ENCODE data around the gene SURF6.
"Not testable (repeated sequence)": the region's sequence is repeated elsewhere in the genome, so short reads cannot be mapped to it uniquely, and the experiment has no call there.

The SURF6 gene

DNA sequence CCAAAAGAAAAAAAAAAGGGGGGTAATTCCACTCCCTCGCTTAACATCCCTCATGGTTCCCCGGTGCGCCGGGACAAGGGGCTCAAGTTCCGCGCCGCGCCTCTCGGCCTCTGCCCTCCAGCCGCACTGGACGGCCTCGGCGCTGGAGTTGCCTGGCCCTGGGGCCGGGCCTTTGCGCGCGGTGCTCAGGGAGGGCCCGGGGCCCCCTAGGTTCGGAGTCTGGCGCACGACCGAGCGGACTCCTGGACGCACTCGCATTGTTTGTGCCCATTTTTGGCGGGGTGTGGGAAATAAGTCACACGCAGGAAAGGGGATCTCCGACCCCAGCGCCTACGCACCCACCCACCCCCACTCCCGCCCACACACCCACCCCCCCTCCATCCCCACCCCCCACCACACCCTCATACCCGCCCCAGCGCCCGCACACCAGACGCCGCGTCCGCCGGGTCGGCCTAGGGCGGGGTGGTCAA is 11.6 kb upstream of the SURF6 start:
- FAIRE-seq = no peak

DNA sequence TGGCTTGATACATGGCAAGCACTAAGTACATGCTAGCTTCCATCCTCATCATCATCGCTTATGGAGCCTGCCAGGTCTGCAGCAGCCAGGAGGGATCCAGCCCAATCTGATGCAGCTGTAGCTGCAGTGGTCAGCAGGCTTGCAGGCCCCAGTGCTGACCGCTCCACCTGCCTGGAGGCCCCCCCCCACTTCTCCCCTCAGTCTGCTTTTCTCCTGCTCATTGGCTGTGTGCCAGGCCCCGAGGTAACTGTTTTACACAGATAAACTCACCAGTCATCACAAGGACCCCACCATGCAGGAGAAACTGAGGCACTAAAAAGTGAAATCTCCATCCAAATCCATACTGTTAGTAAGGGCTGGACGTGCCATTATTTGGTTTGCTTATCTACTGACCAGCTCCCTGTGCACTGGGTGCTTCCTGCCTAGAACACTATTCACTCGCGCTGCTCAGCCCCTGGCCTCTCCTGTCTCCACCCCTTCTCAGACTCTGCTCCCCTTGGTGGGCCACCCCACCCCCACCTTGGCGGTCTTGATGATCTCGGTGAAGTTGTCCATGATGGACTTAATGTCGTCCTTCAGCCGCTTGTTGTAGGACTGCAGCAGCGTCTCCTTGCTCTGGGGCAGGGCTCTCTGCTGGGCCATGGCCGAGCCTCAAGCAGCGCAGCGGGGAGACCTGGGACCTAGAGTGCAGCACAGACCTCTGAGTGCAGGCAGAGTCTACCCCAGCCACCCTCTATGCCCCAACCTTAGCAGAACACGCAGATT is 10.2 kb upstream of the SURF6 start:
- FAIRE-seq = no peak

- FAIRE-seq = no peak
Observed at GRCh38 chr9:133345596-133345995, 9.6 kb upstream of the SURF6 start.

DNA sequence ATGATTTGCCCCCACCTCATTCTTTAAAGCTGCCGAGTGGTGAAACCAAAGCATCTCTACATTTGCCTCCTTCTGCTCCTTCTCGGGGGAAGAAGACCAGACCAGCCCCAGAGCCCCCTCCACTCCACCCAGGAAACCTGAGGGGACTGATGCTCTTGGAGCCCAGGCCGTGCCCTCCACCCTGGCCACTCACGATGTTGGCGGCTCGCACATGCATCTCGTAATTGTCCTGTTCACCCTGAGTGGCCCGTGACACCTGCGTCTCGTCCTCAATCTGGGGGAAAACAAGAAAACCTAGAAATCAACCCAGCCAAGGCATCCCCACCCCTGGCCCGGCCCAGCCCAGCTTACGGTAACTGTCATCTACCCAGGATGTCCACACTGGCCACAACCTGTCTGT is 9.0 kb upstream of the SURF6 start:
- FAIRE-seq = no peak

DNA sequence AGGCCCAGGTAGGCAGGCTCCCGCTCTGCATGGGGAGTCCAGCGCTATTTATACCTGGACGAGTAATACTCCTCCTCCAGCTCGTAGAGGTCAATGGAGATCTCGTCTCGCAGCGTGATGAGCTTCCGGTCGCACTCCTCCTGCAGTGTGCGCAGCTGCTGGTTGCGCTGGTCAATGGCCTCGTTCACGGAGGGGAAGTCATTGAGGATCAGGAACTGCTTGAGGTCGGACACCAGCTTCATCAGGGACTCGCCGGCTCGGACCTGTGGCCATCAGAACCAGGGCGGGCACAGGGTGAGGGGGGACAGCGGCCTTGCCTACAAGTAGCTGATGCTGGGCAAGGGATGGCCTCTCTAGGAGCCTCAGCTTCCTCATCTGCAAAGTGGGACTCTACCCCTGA is 8.1 kb upstream of the SURF6 start:
- FAIRE-seq = no peak

DNA sequence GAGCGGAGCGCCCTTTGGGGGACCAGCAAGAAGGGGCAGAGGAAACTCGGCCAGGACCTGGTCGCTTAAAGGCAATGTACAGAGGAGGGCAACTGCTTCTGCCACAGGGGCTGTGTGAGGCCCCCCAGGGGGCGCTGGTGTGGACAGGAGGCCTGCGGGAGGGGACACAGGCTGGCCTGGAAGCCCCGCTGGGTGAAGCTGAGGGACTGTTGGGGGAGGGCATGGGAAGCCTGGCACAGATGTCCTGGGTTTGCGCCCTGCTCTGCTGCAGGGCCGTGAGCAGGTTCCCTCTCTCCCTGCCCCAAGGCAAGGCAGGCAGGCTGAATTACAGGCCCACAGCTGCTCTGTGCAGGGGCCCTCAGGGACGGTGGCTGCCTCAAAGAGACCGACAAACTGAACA is 6.6 kb upstream of the SURF6 start:
- FAIRE-seq = no peak

DNA sequence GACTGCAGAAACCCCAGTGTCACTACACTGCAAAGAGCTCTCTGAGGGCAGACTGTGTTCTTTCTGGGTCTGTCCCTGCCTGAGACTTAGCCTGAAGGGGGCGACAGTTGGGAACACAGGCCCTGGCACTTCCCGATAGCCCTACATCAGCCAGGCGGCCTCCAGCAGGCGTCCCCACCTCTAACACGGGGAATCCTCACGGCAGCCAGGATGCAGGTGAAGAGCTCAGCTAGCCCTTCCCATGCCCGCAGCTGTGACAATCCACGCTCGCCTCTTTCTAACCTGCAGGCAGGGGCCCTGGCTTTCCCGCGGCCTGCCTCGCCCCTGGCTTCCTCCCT is 6.0 kb upstream of the SURF6 start:
- FAIRE-seq = no peak

DNA sequence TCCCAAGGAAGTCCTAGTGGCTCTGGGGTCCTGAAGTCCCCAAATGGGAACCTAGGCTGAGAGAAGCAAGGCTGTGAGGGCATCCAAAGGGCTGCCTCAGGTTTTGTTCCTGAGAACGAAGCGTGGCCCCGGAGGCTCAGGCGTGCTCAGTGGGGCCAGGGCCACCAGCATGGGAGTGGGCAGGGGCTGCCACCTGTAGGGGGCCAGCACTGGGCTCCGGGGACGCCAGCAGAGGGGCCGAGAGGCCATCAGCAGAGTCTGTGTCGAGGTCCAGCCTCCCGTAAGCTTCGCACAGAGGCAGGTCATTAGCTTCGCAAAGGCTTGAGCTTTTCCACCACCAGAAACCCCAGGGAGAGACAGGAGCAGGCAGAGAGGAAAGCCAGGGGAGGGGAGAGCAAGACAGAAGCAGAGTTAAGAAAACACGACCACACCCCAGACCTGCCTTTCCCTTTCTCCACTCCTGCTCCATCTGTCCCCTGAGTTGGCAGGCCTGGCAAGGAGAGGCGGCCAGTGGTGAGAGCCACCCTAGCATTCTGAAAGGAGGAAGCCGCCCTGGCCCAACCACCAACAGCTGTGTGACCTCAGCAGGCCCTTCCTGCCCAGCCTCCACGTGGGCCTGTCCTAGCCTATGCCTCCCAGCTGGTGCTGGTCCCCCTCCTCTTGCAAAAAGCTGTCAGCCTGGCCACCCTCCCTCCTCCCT is 5.5 kb upstream of the SURF6 start:
- no peak for FAIRE-seq

- no peak for FAIRE-seq
Observed at GRCh38 chr9:133340916-133341315, 4.9 kb upstream of the SURF6 start.

DNA sequence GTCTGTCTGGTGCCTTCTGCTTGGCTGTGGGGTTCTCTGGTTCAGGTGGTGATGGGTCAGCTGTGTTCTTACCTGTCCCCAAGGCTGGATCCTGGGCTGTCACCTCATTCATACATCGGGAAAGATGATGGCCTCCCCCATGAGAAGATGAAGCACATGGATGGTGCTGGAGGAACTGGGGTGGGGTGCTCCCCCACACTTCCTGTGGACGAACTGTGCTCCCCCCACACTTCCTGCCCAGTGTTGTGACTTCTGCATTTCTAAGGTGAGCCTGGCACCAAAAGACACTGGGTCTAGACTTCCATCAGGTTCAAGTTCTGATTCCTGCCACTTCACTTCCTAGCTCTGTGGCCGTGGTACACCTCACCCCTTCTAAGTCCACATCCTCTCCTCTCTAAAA is 4.3 kb upstream of the SURF6 start:
- no peak for FAIRE-seq

DNA sequence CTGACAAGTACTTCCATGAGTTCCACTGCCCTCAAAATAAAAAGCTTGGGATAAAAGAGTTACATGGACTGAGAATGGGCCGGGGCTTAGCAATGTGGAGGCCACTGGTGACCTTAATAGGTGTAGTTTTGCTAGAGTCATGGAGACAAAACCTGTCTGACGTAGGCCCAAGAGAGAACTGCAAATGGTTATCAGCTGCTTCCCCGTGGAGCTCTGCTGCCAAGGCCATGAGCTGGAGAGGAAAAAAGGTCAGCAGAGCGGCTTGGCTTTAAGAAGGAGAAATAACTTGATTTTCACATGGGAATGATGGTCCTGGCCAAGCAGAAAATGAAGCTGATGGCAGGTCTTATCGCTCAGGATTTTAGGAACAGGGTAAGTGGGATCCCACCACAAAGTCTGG is 3.7 kb upstream of the SURF6 start:
- FAIRE-seq = no peak

GRCh38 chr9:133334888-133335287 is 1.1 kb downstream of the SURF6 start:
- not testable (repeated sequence) for FAIRE-seq

DNA sequence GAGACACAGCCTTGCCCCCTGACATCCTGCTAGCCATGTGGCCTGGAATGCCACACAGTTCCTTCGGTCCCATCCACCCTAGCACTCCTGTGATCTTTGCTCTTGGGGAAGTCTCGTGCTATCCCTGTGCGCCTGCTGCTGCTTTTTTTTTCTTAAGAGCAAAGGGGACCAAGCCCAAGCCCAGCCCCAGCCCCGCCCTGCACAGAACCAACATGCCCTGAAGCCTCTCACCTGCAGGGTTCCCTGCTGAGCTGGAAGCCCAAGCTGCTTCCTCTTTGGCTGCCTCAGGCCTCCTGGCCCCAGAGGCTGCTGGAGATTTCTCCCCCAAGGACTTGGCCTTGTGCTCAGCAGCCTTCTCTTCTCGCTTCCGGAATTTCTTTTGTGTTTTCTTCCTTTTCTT is 1.8 kb downstream of the SURF6 start:
- FAIRE-seq = no peak

DNA sequence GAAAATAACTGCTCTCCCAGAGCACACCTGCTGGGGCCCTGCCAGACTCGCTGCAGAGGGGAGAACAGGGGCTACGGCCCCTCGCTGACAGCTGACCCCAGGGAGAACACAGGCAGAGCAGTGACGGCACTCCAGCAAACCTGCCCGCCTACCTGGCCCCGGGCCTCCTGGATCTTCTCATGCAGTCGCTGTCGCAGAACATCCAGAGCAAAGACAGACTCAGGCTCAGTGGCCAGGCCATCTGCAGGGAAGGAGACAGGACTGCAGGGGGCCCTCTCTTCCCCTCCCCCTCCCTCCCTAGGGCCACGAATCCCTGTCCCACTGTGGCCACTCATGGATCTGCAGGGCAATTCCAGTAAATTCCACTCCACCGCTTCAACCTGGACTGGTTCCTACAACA is 2.4 kb downstream of the SURF6 start:
- no peak for FAIRE-seq

DNA sequence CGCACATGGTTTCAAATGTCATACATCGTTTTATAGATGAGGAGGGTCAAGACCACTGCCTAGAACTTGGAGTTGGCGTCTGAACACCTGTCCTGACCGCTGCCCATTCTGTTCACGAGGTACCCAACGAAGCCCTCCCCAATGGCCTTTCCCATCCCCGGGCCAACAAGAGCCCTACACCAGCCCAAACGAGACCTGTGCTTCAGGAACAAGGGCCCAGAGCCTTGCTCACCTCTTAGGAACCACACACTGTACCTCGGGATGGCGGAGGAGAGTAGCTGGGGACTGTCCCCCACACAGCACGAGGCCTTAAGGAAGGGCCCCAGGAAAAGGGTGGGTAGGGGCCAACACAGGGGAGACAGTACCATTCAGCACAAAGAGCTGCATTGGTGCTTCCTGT is 3.0 kb downstream of the SURF6 start:
- FAIRE-seq = no peak

- no peak for FAIRE-seq
Observed at GRCh38 chr9:133332381-133332730, 3.6 kb downstream of the SURF6 start.

GRCh38 chr9:133331641-133332380 is 4.2 kb downstream of the SURF6 start:
- no peak for FAIRE-seq

- no peak for FAIRE-seq
Observed at GRCh38 chr9:133331221-133331620, 4.8 kb downstream of the SURF6 start.

DNA sequence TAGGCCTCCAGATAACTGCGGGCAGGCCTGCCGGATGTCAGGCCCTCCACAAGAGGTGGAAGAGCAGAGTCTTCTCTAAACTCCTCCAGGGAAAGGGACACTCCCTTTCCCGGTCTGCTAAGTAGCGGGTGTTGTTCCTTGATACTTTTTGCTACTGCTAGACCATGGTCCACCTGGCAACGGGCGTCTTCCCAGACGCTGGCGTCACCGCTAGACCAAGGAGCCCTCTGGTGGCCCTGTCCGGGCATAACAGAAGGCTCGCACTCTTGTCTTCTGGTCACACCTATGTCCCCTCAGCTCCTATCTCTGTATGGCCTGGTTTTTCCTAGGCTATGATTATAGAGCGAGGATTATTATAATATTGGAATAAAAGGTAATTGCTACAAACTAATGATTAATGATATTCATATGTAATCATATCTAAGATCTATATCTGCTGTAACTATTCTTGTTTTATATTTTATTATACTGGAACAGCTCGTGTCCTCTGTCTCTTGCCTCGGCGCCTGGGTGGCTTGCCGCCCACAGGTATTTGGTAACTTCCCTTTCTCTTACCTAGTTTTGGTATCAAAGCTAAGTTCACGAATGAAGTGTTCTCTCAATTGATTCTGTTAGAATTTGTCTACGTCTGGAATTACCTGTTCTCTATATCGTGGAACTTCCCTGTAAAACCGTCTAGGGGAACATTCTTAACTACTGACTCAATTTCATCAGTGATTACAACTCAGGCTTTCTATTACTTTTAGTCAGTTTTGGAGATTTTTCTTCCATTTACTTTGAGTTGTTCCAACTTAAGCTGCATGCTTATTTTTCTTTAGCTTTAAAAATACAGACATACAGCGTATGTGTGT is 6.5 kb downstream of the SURF6 start:
- not testable (repeated sequence) for FAIRE-seq

DNA sequence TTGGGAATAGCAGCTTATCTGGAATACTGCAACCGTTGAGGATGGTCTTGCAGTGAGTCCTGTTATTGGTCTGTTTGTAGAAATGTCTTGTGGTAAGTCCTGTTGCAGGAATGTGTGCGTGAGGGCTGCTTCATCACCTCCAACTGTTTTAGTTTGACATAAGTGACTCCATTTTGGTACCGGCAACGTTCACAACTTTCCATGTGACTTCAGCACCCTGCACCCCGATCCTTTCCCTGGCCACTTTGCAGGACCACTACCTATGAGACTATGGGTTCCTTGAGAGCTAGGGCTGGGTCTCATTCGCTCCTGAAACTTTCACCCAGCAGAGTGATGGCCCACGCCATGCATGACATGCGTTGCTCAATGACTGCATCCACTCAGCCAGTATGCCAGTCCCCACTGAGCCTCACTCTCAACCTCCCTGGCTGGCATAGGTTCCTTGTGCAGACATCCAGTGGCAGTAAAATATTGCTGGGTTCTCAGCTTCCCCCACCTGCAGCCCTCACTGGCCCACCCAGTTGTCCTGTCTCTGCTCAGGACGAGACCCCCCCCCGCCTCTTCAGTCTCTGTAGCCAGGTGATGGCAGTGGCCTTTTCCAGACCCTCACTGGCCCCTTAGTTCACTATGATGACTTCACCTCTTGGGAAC is 8.0 kb downstream of the SURF6 start:
- FAIRE-seq = no peak

DNA sequence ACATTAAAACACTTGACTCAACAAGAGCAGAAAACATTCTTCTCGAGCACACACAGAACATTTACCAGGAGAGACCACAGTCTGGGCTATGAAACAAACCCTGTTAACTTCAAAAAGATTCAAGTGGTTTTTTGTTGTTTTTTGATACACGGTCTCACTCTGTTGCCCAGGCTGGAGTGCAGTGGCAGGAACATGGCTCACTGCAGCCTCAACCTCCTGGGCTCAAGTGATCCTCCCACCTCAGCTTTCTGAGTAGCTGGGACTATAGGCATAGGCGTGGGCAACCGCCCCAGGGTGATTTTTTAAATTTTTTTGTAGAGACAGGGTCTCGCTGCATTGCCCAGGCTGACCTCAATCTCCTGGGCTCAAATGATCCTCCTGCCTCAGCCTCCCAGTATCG is 9.0 kb downstream of the SURF6 start:
- not testable (repeated sequence) for FAIRE-seq

DNA sequence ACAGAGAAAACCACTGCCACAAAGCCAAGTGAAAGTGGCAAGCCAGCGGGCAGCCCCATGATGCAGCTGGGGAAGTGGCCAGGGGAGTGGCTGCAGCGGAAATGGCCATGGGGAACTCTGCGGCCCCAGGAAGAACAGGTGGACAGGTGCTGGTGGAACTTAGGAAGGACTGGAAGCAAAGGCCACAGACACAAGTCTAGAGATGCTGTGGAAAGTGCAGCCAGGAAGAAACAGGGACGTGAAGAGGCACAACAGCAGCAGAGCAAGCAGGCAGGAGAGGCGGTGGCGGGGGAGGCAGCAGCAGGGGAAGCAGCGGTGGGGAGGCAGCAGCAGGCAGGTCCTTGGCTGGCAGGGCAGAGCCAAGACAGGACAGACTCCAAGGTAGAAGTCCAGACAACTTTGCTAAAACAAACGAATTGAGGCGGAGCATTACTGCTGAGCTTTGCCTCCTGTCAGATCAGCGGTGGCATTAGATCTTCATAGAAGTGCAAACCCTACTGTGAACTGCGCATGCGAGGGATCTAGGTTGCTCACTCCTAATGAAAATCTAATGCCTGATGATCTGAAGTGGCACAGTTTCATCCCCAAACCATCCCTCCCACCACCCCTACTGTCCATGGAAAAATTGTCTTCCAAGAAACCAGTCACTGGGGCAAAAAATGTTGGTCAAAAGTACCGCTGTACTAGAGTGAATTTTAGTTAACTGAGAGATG is 11.8 kb downstream of the SURF6 start:
- no peak for FAIRE-seq

Data from A204.1 (cell line).